ENCODE data around the gene KCNJ11. TPM values are rescaled to one million over a fixed set of nuclear protein-coding genes. Genes with fewer than 3 reads are reported as not detected.

Gene KCNJ11
- 0.30 and 0.67 TPM in 2 replicates for total RNA-seq

DNA sequence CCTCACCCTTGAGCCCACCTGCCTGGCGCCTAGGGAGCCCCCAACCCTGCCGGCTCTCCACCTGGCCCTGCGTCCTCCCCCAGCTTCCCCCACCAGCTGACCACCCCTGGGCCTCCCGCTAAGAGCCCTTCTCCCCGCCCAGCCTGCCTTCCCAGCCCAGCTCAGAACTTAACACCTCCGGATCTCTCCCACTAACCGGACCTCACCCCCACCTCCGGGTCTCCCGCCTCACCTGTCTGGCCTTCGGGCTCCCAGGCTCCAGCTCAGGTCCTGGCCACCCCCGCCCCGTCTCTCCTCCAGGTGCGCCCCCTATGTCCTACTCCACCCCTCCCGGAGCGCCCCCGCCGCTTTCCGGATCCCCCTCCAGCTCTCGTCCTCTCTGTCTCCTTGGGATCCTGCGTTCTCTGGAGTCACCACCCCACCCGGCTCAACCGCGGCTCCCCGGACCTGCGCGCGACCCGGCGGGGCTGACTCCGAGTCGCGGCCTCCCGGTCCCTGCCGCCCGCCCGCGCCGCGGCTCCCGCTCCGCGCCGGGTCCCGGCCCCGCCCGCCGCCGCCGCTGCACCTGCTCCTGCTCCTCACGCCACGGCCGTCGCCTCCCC lies at the start of gene KCNJ11:
KCNJ11 (minus strand) TSS at position 51 of the 602 bp plus-strand sequence. CDS start 568 bp downstream, outside the sequence.

DNA sequence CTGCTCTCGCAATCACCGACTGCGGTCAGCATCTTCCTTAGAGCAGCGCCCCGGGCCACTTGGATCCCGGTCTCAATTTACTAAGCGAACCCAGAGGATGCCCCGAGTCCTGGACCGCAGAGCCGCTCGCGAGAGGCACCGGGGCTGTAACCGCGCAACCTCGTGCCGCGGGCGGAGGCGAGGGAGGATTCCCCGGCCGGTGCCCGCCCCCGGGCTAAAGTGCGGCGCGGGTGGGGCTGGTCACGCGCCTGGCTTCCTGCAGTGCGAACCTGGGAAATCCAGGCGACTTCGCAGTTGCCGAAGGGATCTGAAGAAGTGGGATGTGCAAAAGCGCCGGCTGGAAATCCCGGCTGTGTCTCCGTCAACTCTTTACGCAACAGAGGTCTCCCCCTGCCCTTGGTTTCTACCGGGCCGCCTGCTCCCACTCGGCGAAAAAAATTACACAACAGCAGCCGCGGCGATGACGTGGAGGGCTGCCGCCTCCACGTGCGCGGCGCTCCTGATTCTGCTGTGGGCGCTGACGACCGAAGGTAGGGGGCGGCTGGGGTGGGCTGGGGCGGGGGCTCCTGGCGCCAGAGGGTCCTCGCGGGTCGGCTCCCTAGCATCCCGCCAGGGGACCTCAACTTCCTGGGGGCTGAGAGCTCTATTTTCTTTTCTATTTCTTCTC lies 36.8 kb downstream of the KCNJ11 start, which contains the start of gene NCR3LG1:
NCR3LG1 (plus strand) TSS at position 291 of the 667 bp plus-strand sequence; CDS start at position 461, 170 bp downstream.

Other genes starting within 250 kb of the KCNJ11 start
- gene PIK3C2A, start 180.7 kb downstream of the KCNJ11 start, total RNA-seq, result 90.7 and 104 TPM in 2 replicates
- 41.8 and 52.0 TPM in 2 replicates for gene NUCB2, start 111.9 kb downstream of the KCNJ11 start, total RNA-seq
- gene NCR3LG1, start 36.9 kb downstream of the KCNJ11 start, total RNA-seq, result 5.0 and 7.2 TPM in 2 replicates
- gene ABCC8, start 88.2 kb upstream of the KCNJ11 start, total RNA-seq, result not detected in 2 replicates
- not detected in 2 replicates for gene USH1C, start 155.8 kb upstream of the KCNJ11 start, total RNA-seq
- not detected in 2 replicates for gene OTOG, start 158.6 kb upstream of the KCNJ11 start, total RNA-seq